GM12874 (cell line): ENCODE measurements around the gene CNEP1R1.

Experiments
- TF ChIP-seq, protein P1 (sequence below): IDR thresholded peaks from 2 replicates; pipeline ENCODE4 v1.5.1; 2011; ENCODE audit warnings: low read depth, mild to moderate bottlenecking, control low read depth, low read length, moderate library complexity; ENCODE audit not compliant: insufficient read depth

CNEP1R1 gene

DNA sequence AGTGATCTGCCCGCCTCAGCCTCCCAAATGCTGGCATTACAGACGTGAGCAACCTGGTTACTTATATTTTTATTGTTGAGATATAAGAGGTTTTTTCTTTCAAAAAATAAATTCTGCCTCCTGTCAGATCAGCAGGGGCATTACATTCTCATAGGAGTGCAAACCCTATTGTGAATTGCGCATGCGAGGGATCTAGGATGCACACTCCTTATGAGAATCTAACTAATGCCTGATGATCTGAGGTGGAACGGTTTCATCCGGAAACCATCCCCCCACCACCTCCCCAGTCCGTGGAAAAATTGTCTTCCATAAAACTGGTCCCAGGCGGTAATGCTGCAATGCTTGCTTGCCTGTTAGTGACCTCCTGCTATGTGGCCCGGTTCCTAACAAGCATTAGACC, 7.5 kb upstream of the CNEP1R1 start:
- TF ChIP-seq, protein P1, sequence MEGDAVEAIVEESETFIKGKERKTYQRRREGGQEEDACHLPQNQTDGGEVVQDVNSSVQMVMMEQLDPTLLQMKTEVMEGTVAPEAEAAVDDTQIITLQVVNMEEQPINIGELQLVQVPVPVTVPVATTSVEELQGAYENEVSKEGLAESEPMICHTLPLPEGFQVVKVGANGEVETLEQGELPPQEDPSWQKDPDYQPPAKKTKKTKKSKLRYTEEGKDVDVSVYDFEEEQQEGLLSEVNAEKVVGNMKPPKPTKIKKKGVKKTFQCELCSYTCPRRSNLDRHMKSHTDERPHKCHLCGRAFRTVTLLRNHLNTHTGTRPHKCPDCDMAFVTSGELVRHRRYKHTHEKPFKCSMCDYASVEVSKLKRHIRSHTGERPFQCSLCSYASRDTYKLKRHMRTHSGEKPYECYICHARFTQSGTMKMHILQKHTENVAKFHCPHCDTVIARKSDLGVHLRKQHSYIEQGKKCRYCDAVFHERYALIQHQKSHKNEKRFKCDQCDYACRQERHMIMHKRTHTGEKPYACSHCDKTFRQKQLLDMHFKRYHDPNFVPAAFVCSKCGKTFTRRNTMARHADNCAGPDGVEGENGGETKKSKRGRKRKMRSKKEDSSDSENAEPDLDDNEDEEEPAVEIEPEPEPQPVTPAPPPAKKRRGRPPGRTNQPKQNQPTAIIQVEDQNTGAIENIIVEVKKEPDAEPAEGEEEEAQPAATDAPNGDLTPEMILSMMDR = no peak

DNA sequence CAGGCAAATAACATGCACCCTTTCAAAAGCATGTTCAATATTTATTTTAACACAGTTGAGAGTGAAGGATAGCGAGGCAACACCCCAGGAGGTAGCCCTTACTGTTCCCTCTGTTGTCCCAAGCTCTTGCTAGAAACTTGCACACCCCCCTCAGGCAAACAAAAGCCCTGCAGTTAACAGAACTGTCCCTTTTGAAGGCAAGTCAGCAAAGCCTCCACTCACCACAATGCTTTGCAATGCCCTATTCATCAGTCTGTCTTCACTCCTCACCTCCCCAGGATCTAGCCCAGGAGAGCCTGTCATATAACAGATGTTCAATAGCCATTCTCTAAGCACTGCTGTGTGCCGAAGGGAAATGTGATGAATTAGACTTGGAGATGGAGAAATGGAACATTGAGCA, 3.5 kb upstream of the CNEP1R1 start:
- TF ChIP-seq, protein P1 = no peak

DNA sequence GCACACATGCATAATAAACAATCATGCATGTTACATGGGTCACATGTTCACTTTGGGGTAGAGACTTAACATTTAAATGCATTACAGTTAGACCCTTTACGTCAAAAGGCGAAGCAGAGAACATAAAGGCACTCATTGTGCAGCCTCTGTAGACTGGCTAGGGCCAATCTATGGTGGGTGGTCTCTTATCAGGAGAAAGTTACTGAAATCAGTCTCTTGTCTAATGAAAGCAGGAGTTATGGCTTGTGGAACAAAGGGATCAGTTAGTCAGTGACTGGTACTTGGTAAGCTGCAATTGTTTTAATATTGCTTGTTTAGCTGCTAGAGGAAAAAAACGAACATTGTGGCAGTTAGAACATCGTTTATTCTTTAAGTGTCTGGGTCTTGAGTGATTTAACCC, 1.4 kb upstream of the CNEP1R1 start:
- TF ChIP-seq, protein P1 = no peak

DNA sequence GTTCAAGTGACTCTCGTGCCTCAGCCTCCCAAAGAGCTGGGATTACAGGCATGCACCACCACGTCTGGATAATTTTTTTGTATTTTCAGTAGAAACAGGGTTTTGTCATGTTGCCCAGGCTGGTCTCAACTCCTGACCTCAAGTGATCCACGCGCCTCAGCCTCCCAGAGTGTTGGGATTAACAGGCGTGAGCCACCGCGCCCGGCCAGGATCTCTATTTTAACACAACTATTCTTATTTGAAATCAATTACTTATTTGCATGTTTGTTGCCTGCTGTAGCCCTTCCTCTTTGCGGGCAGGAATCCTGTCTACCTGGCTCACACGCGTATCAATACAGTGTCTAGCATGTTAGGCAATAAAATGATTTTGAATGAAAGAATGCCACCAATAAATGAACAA, 818 bp upstream of the CNEP1R1 start:
- TF ChIP-seq, protein P1 = no peak

DNA sequence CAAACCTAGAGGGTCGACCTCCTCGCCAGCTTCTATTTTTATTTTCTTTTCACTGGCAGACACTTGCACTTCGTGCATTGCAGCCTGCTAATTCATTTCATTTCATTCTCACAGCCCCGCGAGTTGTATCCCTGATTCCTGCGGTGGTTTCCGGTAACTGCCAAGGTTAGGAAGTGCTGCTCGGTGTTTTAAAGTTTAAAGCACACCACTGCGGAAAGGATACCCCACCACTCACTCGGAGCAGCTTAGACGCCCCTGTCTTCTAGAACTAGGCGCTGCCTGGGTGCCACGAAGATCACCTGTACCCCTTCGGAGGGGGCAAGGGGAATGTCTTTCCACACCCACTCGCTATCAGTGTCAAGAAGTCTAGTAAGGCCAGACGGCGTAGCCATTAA, 509 bp downstream of the CNEP1R1 start:
- TF ChIP-seq, protein P1 = no peak

DNA sequence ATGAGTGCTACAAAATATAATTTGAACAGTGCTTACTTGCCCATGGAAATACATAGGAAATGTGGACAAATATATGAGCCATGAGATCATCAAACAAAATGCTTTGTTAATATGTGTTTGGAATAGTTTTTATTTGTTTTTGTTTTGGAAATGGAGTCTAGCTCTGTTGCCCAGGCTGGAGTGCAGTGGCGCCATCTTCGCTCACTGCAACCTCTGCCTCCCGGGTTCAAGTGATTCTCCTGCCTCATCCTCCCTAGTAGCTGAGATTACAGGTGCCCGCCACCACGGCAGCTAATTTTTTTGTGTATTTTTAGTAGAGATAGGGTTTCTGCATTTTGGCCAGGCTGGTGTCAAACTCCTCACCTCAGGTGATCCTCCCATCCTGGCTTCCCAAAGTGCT, 2.8 kb downstream of the CNEP1R1 start:
- TF ChIP-seq, protein P1 = no peak

DNA sequence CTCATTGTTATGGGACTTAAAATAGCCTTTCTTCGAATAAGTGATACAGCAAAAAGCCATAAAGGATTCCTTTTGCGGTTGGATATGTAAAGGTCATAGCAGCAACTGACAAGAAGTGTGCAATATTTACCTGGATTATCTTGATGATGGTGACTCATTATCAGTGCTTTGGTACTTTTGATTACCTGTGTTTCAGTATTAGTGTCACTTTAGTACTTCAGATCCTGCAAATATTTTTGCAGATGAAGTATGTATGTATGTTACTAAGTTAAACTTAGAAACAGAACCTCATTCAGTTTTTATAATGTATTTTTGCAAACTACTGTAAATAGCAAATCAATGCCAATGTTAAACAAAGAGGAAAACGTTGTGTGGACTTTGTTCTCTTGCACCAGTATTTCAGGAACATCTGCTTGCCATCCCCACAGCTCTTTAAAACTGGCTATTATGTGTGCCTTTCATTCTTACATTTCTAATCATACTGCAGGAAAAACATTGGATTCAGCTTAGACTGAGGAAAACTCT, 10.5 kb downstream of the CNEP1R1 start:
- TF ChIP-seq, protein P1 = no peak
